Fibroblast of lung (primary cell): Measurements from ENCODE around the gene TENT5C. TPM values are rescaled to one million over a fixed set of nuclear protein-coding genes. Genes with fewer than 3 reads are reported as not detected.

Experiments
- DNase-seq, 2 donors: peaks; one replicate each; pipeline versions ENCODE4 v3.0.0 to v3.0.0-alpha.2; 2010; ENCODE audit warnings: low read depth in 2 of 2
- H2AFZ ChIP-seq: 2 replicates; pipeline ENCODE4 v1.5.1; 2012; ENCODE audit warnings: low read length, control low read depth, inconsistent platforms
- H3K27ac ChIP-seq: 2 replicates; pipeline ENCODE4 v1.5.1; 2011; ENCODE audit warnings: low read length, control low read depth; ENCODE audit not compliant: insufficient read depth
- H3K27me3 ChIP-seq: 2 replicates; pipeline ENCODE4 v1.5.1; 2011; ENCODE audit warnings: mild to moderate bottlenecking, low read length; ENCODE audit not compliant: control insufficient read depth, insufficient read depth
- H3K36me3 ChIP-seq: 2 replicates; pipeline ENCODE4 v1.5.1; 2011; ENCODE audit warnings: low read length; ENCODE audit not compliant: control insufficient read depth, insufficient read depth
- H3K4me1 ChIP-seq: 2 replicates; pipeline ENCODE4 v1.5.1; 2011; ENCODE audit warnings: low read length; ENCODE audit not compliant: control insufficient read depth, insufficient read depth; ENCODE audit errors: extremely low read depth
- H3K4me2 ChIP-seq: 2 replicates; pipeline ENCODE4 v1.5.1; 2011; ENCODE audit warnings: low read length, control low read depth; ENCODE audit not compliant: insufficient read depth; ENCODE audit errors: extremely low read depth
- H3K4me3 ChIP-seq, 4 experiments: fragments of 200-600 bp in 1 of 4; sonication (generic) in 1 of 4; replicated peaks in 1 of 4; 2 replicates each; pipeline ENCODE4 v1.5.1; 2011 to 2016; ENCODE audit warnings: low read length in 4 of 4, low read depth in 3 of 4, mild to moderate bottlenecking in 3 of 4, control low read depth in 2 of 4, inconsistent platforms in 1 of 4, mixed read lengths in 1 of 4; ENCODE audit not compliant: insufficient read depth in 1 of 4; ENCODE audit errors: control extremely low read depth in 1 of 4
- H3K79me2 ChIP-seq: 2 replicates; pipeline ENCODE4 v1.5.1; 2012; ENCODE audit warnings: mild to moderate bottlenecking, low read length, inconsistent platforms; ENCODE audit not compliant: control insufficient read depth, insufficient read depth
- H3K9ac ChIP-seq: 2 replicates; pipeline ENCODE4 v1.5.1; 2011; ENCODE audit warnings: mild to moderate bottlenecking, low read length, control low read depth; ENCODE audit not compliant: insufficient read depth
- H3K9me3 ChIP-seq: 2 replicates; pipeline ENCODE4 v1.5.1; 2012; ENCODE audit warnings: low read depth, low read length; ENCODE audit not compliant: control insufficient read depth, insufficient read depth
- H4K20me1 ChIP-seq: 2 replicates; pipeline ENCODE4 v1.5.1; 2011; ENCODE audit warnings: low read length; ENCODE audit not compliant: control insufficient read depth, insufficient read depth; ENCODE audit errors: extremely low read depth
- CTCF ChIP-seq, 2 donors: IDR thresholded peaks in 1 of 2; conservative IDR thresholded peaks in 1 of 2; 1 replicate in 1 of 2; 2 replicates in 1 of 2; pipeline ENCODE4 v1.5.1; 2011 to 2012; ENCODE audit warnings: low read length in 2 of 2, control low read depth in 1 of 2, inconsistent platforms in 1 of 2, low read depth in 1 of 2, mild to moderate bottlenecking in 1 of 2
- EZH2 ChIP-seq: IDR thresholded peaks from 2 replicates; pipeline ENCODE4 v1.5.1; 2012; ENCODE audit warnings: low read length, control low read depth, mild to moderate bottlenecking; ENCODE audit errors: missing control alignments
- polyA plus RNA-seq, 2 donors: library from polyadenylated mRNA; depleted of rRNA in 1 of 2; stranded (reverse) in 1 of 2; unstranded in 1 of 2; fragments of >200 nt; gene quantifications; 2 replicates each; pipeline ENCODE4 v1.2.1, GENCODE V29; 2011 to 2012; ENCODE audit warnings: missing spikeins in 1 of 2
- total RNA-seq: library from RNA; depleted of rRNA; stranded (reverse); fragments of >200 nt; gene quantifications from 2 replicates; pipeline ENCODE4 v1.2.1, GENCODE V29; 2014

Gene TENT5C
- total and polyA plus RNA-seq, 2 donors (not counting 1 experiment from before 2014, with no cell fraction given), result 4.2 to 8.1 TPM

- H3K79me2 ChIP-seq, result no peaks in the 10 kb centered on the region
- no peaks in the 10 kb centered on the region for H3K27me3 ChIP-seq
These were observed 52.8 kb downstream of the TENT5C start for GRCh38 chr1:117658676-117659075.

GRCh38 chr1:117659550-117660270 lies 53.9 kb downstream of the TENT5C start:
- Histone ChIP-seq H3K4me2 (peak overlapping the region; percentile 41), H3K9me3 (no peaks in the 10 kb centered on the region), H3K36me3 (no peaks in the 10 kb centered on the region)

More at GRCh38 chr1:117658676-117659075, 52.8 kb downstream of the TENT5C start:
- Histone ChIP-seq H3K27ac (no peak overlapping the region), H3K9me3 (no peaks in the 10 kb centered on the region), H3K36me3 (no peaks in the 10 kb centered on the region), H3K4me2 (no peak overlapping the region), H3K4me3 (no peak overlapping the region), H2AFZ (no peak overlapping the region), H3K4me1 (no peaks in the 10 kb centered on the region), H3K9ac (no peak overlapping the region), H4K20me1 (no peaks in the 10 kb centered on the region)
- no peak for DNase-seq
- TF ChIP-seq CTCF (conservative IDR thresholded peaks at IDR 0.05 in 1 of 2, IDR thresholded peaks at IDR 0.05 in 1 of 2; ENCODE audit: low read depth in 1 of 2, low read length in 2 of 2) (no peak), EZH2 (no peak)

More at GRCh38 chr1:117659550-117660270, 53.9 kb downstream of the TENT5C start:
- Histone ChIP-seq H3K27ac (no peak overlapping the region), H4K20me1 (no peaks in the 10 kb centered on the region), H2AFZ (no peak overlapping the region), H3K79me2 (no peaks in the 10 kb centered on the region), H3K4me3 (peak overlapping the region in 2 of 4 experiments; percentile 11 to 12), H3K27me3 (no peaks in the 10 kb centered on the region), H3K9ac (no peak overlapping the region), H3K4me1 (no peaks in the 10 kb centered on the region)
- DNase-seq, result no peak
- no peak for TF ChIP-seq CTCF (conservative IDR thresholded peaks at IDR 0.05 in 1 of 2, IDR thresholded peaks at IDR 0.05 in 1 of 2; ENCODE audit: low read depth in 1 of 2, low read length in 2 of 2)
- TF ChIP-seq EZH2, result no peak
